H1 (cell line): ENCODE results near the gene DCUN1D3. TPM values are rescaled to one million over a fixed set of nuclear protein-coding genes. Genes with fewer than 3 reads are reported as not detected.

ENCODE experiments used
- SIX5 ChIP-seq: IDR thresholded peaks from 2 replicates; pipeline ENCODE4 v1.6.1; 2011; ENCODE audit warnings: mild to moderate bottlenecking, low read depth, low read length
- polyA plus RNA-seq, 7 experiments: library from polyadenylated mRNA; depleted of rRNA in 3 of 7; stranded (reverse) in 5 of 7; unstranded in 2 of 7; fragments of >200 nt in 5 of 7; fragments of 200-250 nt in 2 of 7; gene quantifications; 1 replicate in 5 of 7; 2 replicates in 1 of 7; 4 replicates in 1 of 7; pipeline versions ENCODE4 v1.2.1 to v1.2.3, GENCODE V29; 2011 to 2013; ENCODE audit warnings: missing spikeins in 2 of 7, mixed read lengths in 2 of 7
- total RNA-seq: library from RNA; stranded (reverse); fragmentation: NEBNext Ultra II Directional; extraction: Animal tissue kit (Norgen Biotek cat#: 25700); gene quantifications from 2 replicates; pipeline ENCODE4 v1.2.1, GENCODE V29; 2021
- TF ChIP-seq, protein P1 (sequence below): fragments of 300-600 bp; sonication (generic); IDR thresholded peaks from 2 replicates; pipeline ENCODE4 v1.7.1; 2012; ENCODE audit warnings: low read length, moderate library complexity, mild to moderate bottlenecking, inconsistent platforms; ENCODE audit not compliant: insufficient replicate concordance

Gene DCUN1D3
- total and polyA plus RNA-seq, 2 of the 8 experiments (the other 6 are each of a cell fraction or from before 2014, with no cell fraction given), result 3.5 to 18.2 TPM

DNA sequence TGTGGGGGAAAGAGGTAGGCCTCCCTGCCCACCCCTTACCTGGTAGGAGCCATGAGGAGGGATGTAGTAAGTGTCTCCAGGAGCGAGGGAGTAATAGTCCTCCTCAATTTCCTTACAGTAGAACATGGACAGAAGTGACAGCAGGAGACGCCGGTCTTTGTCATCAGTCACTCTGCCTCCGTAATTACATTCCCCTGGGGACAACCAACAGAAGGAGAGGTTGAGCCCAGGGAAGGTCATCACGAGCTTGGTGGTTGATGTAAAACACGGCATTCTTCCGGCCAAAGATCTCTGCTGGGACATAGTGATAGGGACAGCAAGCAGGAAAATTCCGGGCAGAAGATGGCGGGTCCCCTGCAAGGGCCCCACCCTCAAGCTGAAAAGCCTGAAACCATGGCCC lies 48.3 kb upstream of the DCUN1D3 start (continued):
- TF ChIP-seq, protein P1, sequence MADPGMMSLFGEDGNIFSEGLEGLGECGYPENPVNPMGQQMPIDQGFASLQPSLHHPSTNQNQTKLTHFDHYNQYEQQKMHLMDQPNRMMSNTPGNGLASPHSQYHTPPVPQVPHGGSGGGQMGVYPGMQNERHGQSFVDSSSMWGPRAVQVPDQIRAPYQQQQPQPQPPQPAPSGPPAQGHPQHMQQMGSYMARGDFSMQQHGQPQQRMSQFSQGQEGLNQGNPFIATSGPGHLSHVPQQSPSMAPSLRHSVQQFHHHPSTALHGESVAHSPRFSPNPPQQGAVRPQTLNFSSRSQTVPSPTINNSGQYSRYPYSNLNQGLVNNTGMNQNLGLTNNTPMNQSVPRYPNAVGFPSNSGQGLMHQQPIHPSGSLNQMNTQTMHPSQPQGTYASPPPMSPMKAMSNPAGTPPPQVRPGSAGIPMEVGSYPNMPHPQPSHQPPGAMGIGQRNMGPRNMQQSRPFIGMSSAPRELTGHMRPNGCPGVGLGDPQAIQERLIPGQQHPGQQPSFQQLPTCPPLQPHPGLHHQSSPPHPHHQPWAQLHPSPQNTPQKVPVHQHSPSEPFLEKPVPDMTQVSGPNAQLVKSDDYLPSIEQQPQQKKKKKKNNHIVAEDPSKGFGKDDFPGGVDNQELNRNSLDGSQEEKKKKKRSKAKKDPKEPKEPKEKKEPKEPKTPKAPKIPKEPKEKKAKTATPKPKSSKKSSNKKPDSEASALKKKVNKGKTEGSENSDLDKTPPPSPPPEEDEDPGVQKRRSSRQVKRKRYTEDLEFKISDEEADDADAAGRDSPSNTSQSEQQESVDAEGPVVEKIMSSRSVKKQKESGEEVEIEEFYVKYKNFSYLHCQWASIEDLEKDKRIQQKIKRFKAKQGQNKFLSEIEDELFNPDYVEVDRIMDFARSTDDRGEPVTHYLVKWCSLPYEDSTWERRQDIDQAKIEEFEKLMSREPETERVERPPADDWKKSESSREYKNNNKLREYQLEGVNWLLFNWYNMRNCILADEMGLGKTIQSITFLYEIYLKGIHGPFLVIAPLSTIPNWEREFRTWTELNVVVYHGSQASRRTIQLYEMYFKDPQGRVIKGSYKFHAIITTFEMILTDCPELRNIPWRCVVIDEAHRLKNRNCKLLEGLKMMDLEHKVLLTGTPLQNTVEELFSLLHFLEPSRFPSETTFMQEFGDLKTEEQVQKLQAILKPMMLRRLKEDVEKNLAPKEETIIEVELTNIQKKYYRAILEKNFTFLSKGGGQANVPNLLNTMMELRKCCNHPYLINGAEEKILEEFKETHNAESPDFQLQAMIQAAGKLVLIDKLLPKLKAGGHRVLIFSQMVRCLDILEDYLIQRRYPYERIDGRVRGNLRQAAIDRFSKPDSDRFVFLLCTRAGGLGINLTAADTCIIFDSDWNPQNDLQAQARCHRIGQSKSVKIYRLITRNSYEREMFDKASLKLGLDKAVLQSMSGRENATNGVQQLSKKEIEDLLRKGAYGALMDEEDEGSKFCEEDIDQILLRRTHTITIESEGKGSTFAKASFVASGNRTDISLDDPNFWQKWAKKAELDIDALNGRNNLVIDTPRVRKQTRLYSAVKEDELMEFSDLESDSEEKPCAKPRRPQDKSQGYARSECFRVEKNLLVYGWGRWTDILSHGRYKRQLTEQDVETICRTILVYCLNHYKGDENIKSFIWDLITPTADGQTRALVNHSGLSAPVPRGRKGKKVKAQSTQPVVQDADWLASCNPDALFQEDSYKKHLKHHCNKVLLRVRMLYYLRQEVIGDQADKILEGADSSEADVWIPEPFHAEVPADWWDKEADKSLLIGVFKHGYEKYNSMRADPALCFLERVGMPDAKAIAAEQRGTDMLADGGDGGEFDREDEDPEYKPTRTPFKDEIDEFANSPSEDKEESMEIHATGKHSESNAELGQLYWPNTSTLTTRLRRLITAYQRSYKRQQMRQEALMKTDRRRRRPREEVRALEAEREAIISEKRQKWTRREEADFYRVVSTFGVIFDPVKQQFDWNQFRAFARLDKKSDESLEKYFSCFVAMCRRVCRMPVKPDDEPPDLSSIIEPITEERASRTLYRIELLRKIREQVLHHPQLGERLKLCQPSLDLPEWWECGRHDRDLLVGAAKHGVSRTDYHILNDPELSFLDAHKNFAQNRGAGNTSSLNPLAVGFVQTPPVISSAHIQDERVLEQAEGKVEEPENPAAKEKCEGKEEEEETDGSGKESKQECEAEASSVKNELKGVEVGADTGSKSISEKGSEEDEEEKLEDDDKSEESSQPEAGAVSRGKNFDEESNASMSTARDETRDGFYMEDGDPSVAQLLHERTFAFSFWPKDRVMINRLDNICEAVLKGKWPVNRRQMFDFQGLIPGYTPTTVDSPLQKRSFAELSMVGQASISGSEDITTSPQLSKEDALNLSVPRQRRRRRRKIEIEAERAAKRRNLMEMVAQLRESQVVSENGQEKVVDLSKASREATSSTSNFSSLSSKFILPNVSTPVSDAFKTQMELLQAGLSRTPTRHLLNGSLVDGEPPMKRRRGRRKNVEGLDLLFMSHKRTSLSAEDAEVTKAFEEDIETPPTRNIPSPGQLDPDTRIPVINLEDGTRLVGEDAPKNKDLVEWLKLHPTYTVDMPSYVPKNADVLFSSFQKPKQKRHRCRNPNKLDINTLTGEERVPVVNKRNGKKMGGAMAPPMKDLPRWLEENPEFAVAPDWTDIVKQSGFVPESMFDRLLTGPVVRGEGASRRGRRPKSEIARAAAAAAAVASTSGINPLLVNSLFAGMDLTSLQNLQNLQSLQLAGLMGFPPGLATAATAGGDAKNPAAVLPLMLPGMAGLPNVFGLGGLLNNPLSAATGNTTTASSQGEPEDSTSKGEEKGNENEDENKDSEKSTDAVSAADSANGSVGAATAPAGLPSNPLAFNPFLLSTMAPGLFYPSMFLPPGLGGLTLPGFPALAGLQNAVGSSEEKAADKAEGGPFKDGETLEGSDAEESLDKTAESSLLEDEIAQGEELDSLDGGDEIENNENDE, result no peak
- TF ChIP-seq SIX5, result no peak
